ENCODE data around the gene HEMGN. TPM values are rescaled to one million over a fixed set of nuclear protein-coding genes. Genes with fewer than 3 reads are reported as not detected.

HEMGN gene
- total RNA-seq, 1 donor from 2014 or later, result not detected

GRCh38 chr9:97936998-97937397 lies 974 bp downstream of the HEMGN start:
- Histone ChIP-seq H3K4me3 (no peak overlapping the region), H3K4me1 (no peaks in the 10 kb centered on the region), H3K36me3 (no peaks in the 10 kb centered on the region), H3K27ac (no peak overlapping the region), H3K27me3 (no peaks in the 10 kb centered on the region), H3K9me3 (no peaks in the 10 kb centered on the region)
- no peak for TF ChIP-seq CTCF (IDR thresholded peaks at IDR 0.05)
- TF ChIP-seq POLR2AphosphoS5 (IDR thresholded peaks at IDR 0.05; ENCODE audit: insufficient read depth in 1 of 2, low read depth in 1 of 2), result no peak
- TF ChIP-seq POLR2A (IDR thresholded peaks at IDR 0.05), result no peak
- intact Hi-C loops (cut with DNase I), result no loop called here
- DNase-seq (ENCODE audit: extremely low spot score in 2 of 2), result no peak

- TF ChIP-seq POLR2AphosphoS5 (IDR thresholded peaks at IDR 0.05; ENCODE audit: insufficient read depth in 1 of 2, low read depth in 1 of 2), result no peak
- TF ChIP-seq CTCF (IDR thresholded peaks at IDR 0.05), result no peak
- TF ChIP-seq POLR2A (IDR thresholded peaks at IDR 0.05), result no peak
- intact Hi-C loops (cut with DNase I), result no loop called here
- H3K36me3 ChIP-seq, result no peaks in the 10 kb centered on the region
Measured at GRCh38 chr9:97935276-97935675, 2.7 kb downstream of the HEMGN start.

GRCh38 chr9:97934321-97935115 lies 3.5 kb downstream of the HEMGN start:
- no peaks in the 10 kb centered on the region for H3K4me1 ChIP-seq
- H3K9me3 ChIP-seq, result no peaks in the 10 kb centered on the region
- H3K36me3 ChIP-seq, result no peaks in the 10 kb centered on the region
- intact Hi-C loops (cut with DNase I), result no loop called here
- no peak for TF ChIP-seq POLR2AphosphoS5 (IDR thresholded peaks at IDR 0.05; ENCODE audit: insufficient read depth in 1 of 2, low read depth in 1 of 2)
- no peak for TF ChIP-seq CTCF (IDR thresholded peaks at IDR 0.05)
- no peak for TF ChIP-seq POLR2A (IDR thresholded peaks at IDR 0.05)
- H3K27ac ChIP-seq, result no peak overlapping the region
- no peaks in the 10 kb centered on the region for H3K27me3 ChIP-seq
- no peak overlapping the region for H3K4me3 ChIP-seq
- no peak for DNase-seq (ENCODE audit: extremely low spot score in 2 of 2)

More at GRCh38 chr9:97935276-97935675, 2.7 kb downstream of the HEMGN start:
- Histone ChIP-seq H3K4me1 (no peaks in the 10 kb centered on the region), H3K4me3 (no peak overlapping the region), H3K27me3 (no peaks in the 10 kb centered on the region), H3K9me3 (no peaks in the 10 kb centered on the region), H3K27ac (no peak overlapping the region)
- DNase-seq (ENCODE audit: extremely low spot score in 2 of 2), result no peak

- TF ChIP-seq CTCF (IDR thresholded peaks at IDR 0.05) (no peak), POLR2A (IDR thresholded peaks at IDR 0.05) (no peak), POLR2AphosphoS5 (IDR thresholded peaks at IDR 0.05; ENCODE audit: insufficient read depth in 1 of 2, low read depth in 1 of 2) (no peak)
Measured at GRCh38 chr9:97933297-97933998, 4.5 kb downstream of the HEMGN start.

GRCh38 chr9:97930972-97931371 lies 7.0 kb downstream of the HEMGN start:
- TF ChIP-seq POLR2AphosphoS5 (IDR thresholded peaks at IDR 0.05; ENCODE audit: insufficient read depth in 1 of 2, low read depth in 1 of 2) (no peak), POLR2A (IDR thresholded peaks at IDR 0.05) (no peak), CTCF (IDR thresholded peaks at IDR 0.05) (no peak)
- H3K4me1 ChIP-seq, result no peaks in the 10 kb centered on the region
- no peak overlapping the region for H3K4me3 ChIP-seq
- no peaks in the 10 kb centered on the region for H3K36me3 ChIP-seq
- intact Hi-C loops (cut with DNase I), result no loop called here
- H3K27ac ChIP-seq, result no peak overlapping the region
- H3K27me3 ChIP-seq, result no peaks in the 10 kb centered on the region
- no peak for DNase-seq (ENCODE audit: extremely low spot score in 2 of 2)
- no peaks in the 10 kb centered on the region for H3K9me3 ChIP-seq

More at GRCh38 chr9:97933297-97933998, 4.5 kb downstream of the HEMGN start:
- Histone ChIP-seq H3K9me3 (no peaks in the 10 kb centered on the region), H3K27ac (no peak overlapping the region), H3K4me3 (no peak overlapping the region), H3K27me3 (no peaks in the 10 kb centered on the region), H3K36me3 (no peaks in the 10 kb centered on the region), H3K4me1 (no peaks in the 10 kb centered on the region)
- no peak for DNase-seq (ENCODE audit: extremely low spot score in 2 of 2)
- intact Hi-C loops (cut with DNase I), result no loop called here
